HEK293T (cell line): ENCODE data around the gene CDK5R2.
A peak's percentile ranks its signal among the peaks of the same experiment; 100 is the strongest.

Experiments
- CTCF ChIA-PET: fragments of 350-600 bp; formaldehyde crosslinking; extraction: SDS; loops from one replicate; lab custom pipeline; 2021; ENCODE audit warnings: antibody characterized with exemption, inconsistent platforms; lab: Yijun Ruan, JAX
- POLR2A ChIA-PET: fragments of 350-600 bp; formaldehyde crosslinking; extraction: SDS; loops from one replicate; lab custom pipeline; 2020; ENCODE audit warnings: antibody characterized with exemption, inconsistent platforms; lab: Yijun Ruan, JAX
- DNase-seq: peaks from one replicate; pipeline ENCODE4 v3.0.0; 2012; ENCODE audit warnings: mixed read lengths; ENCODE audit errors: extremely low spot score
- ARNT ChIP-seq: fragments of 450-650 bp; IDR thresholded peaks from 2 replicates; pipeline ENCODE4 v1.6.1; 2017; ENCODE audit warnings: mild to moderate bottlenecking
- BHLHE40 ChIP-seq: fragments of 450-650 bp; IDR thresholded peaks from 2 replicates; pipeline ENCODE4 v1.6.1; 2016; ENCODE audit warnings: mild to moderate bottlenecking, moderate library complexity, borderline replicate concordance
- CTBP1 ChIP-seq: fragments of 450-650 bp; IDR thresholded peaks from 2 replicates; pipeline ENCODE4 v1.6.1; 2016; ENCODE audit warnings: borderline replicate concordance
- ELF4 ChIP-seq: fragments of 450-650 bp; IDR thresholded peaks from 2 replicates; pipeline ENCODE4 v1.6.1; 2017; ENCODE audit warnings: antibody characterized with exemption
- FOXA1 ChIP-seq: fragments of 450-650 bp; IDR thresholded peaks from 2 replicates; pipeline ENCODE4 v1.6.1; 2016; ENCODE audit warnings: mild to moderate bottlenecking
- FOXK2 ChIP-seq: fragments of 450-650 bp; IDR thresholded peaks from 2 replicates; pipeline ENCODE4 v1.6.1; 2016; ENCODE audit warnings: mild to moderate bottlenecking
- FOXM1 ChIP-seq: fragments of 450-650 bp; IDR thresholded peaks from 2 replicates; pipeline ENCODE4 v1.6.1; 2017; ENCODE audit warnings: mild to moderate bottlenecking, borderline replicate concordance
- HDGF ChIP-seq: fragments of 450-650 bp; IDR thresholded peaks from 2 replicates; pipeline ENCODE4 v1.6.1; 2017; ENCODE audit warnings: antibody characterized with exemption, borderline replicate concordance
- L3MBTL2 ChIP-seq: fragments of 450-650 bp; conservative IDR thresholded peaks from 2 replicates; pipeline ENCODE4 v1.6.1; 2016; ENCODE audit warnings: mild to moderate bottlenecking
- LEF1 ChIP-seq: fragments of 450-650 bp; IDR thresholded peaks from 2 replicates; pipeline ENCODE4 v1.6.1; 2017; ENCODE audit warnings: mild to moderate bottlenecking, borderline replicate concordance
- NFRKB ChIP-seq: fragments of 450-650 bp; IDR thresholded peaks from 2 replicates; pipeline ENCODE4 v1.6.1; 2016; ENCODE audit warnings: mild to moderate bottlenecking, moderate library complexity
- SP1 ChIP-seq: fragments of 450-650 bp; IDR thresholded peaks from 2 replicates; pipeline ENCODE4 v1.6.1; 2017
- SUZ12 ChIP-seq: fragments of 450-650 bp; IDR thresholded peaks from 2 replicates; pipeline ENCODE4 v1.6.1; 2016; ENCODE audit warnings: mild to moderate bottlenecking
- TARDBP ChIP-seq: fragments of 450-650 bp; IDR thresholded peaks from 2 replicates; pipeline ENCODE4 v1.6.1; 2016
- ZNF384 ChIP-seq: fragments of 450-650 bp; IDR thresholded peaks from 2 replicates; pipeline ENCODE4 v1.6.1; 2016
- TF ChIP-seq, protein P1 (sequence below): fragments of 450-650 bp; IDR thresholded peaks from 2 replicates; pipeline ENCODE4 v1.6.1; 2016

Gene CDK5R2

GRCh38 chr2:218975060-218975777 lies 15.8 kb downstream of the CDK5R2 start:
- DNase-seq = no peak
- CTCF ChIA-PET = interaction anchor here (1.1 kb wide), 1 partner anchor 79 kb away, joined by 5 read pairs; no protein-coding TSS in a partner anchor
- POLR2A ChIA-PET = interaction anchor here (0.9 to 1.1 kb wide), 2 partner anchors 66 to 286 kb away, joined by 3 read pairs; no protein-coding TSS in a partner anchor
- TF ChIP-seq NFRKB (no peak), L3MBTL2 (no peak), CTBP1 (no peak)

DNA sequence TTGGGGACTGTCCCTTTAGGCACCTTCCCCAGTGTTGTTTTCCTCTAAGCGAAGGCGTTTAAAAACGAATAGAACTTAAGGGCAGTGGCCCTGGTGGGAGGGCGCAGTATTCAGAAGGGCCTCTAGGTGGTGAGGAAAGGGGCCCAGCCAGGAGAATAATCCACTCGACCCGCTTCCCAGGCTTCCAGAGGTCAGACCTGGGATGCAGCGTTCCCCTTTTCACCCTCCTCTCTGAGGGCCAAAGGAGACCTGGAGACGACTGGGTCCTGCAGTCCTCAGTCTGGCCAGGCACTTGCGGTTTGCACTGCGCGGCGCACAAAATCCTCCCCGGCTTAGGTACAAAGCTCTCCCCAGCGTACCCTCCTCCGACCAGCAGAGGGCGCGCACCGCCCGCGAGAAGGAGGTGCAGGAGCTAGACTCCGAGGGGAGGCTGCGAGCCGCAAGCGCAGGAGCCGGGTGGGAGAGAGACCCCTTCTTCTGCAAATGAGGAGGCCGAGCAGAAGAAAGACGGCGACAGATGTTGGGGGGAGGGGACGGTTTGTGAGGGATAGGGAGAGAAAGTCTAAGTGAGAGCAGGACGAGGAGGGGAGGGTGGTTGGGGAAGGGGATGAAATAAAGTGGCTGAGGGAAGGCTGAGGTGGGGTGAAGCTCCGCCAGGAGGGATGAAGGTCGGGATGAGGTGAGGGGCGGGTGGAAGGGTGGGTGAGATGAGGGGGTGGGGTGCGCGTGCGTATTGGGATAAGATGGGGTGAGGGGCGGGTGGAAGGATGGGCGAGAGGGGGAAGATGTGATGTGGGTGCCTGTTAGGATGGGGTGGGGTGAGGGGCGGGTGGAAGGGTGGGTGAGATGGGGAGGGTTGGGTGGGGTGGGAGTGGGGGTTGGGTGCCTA lies 20.6 kb downstream of the CDK5R2 start:
- peak; percentile 88 for DNase-seq
- CTCF ChIA-PET = interaction anchor here (0.6 to 3.5 kb wide), 35 partner anchors 9 to 688 kb away, joined by 3 to 21 read pairs (median 4); partner anchors contain the start of genes CDK5R2, TMEM198 and WNT6
- no peak for TF ChIP-seq BHLHE40
- TF ChIP-seq TARDBP = no peak
- TF ChIP-seq ZNF384 = no peak
- no peak for TF ChIP-seq HDGF
- TF ChIP-seq NFRKB = no peak
- no peak for TF ChIP-seq SUZ12
- TF ChIP-seq L3MBTL2 = no peak
- no peak for TF ChIP-seq CTBP1
- TF ChIP-seq, protein P1, sequence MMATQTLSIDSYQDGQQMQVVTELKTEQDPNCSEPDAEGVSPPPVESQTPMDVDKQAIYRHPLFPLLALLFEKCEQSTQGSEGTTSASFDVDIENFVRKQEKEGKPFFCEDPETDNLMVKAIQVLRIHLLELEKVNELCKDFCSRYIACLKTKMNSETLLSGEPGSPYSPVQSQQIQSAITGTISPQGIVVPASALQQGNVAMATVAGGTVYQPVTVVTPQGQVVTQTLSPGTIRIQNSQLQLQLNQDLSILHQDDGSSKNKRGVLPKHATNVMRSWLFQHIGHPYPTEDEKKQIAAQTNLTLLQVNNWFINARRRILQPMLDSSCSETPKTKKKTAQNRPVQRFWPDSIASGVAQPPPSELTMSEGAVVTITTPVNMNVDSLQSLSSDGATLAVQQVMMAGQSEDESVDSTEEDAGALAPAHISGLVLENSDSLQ = no peak
- TF ChIP-seq SP1 = no peak
- no peak for TF ChIP-seq LEF1
- no peak for TF ChIP-seq FOXK2
- TF ChIP-seq FOXA1 = no peak
- POLR2A ChIA-PET = interaction anchor here (0.9 to 1.3 kb wide), 3 partner anchors 9 to 28 kb away, joined by 3 to 5 read pairs (median 3); partner anchors contain the start of gene CDK5R2

- ChIA-PET CTCF (interaction anchor here (0.6 to 3.5 kb wide), 31 partner anchors 8 to 689 kb away, joined by 3 to 21 read pairs (median 4); partner anchors contain the start of genes CDK5R2, TMEM198 and WNT6), POLR2A (interaction anchor here (1.1 to 1.3 kb wide), 2 partner anchors 8 to 27 kb away, joined by 3 read pairs; no protein-coding TSS in a partner anchor)
- DNase-seq = no peak
- no peak for TF ChIP-seq FOXA1
Measured at GRCh38 chr2:218980735-218981389, 21.4 kb downstream of the CDK5R2 start.

GRCh38 chr2:218981390-218981880 lies 22.0 kb downstream of the CDK5R2 start:
- no peak for TF ChIP-seq L3MBTL2
- no peak for TF ChIP-seq ELF4
- TF ChIP-seq CTBP1 = no peak
- no peak for TF ChIP-seq LEF1
- no peak for TF ChIP-seq FOXA1
- no peak for TF ChIP-seq BHLHE40
- TF ChIP-seq NFRKB = no peak
- CTCF ChIA-PET = interaction anchor here (0.8 to 3.5 kb wide), 3 partner anchors 18 to 32 kb away, joined by 3 to 16 read pairs (median 4); no protein-coding TSS in a partner anchor
- POLR2A ChIA-PET = interaction anchor here (1.1 kb wide), 1 partner anchor 26 kb away, joined by 3 read pairs; no protein-coding TSS in a partner anchor
- no peak for DNase-seq

DNA sequence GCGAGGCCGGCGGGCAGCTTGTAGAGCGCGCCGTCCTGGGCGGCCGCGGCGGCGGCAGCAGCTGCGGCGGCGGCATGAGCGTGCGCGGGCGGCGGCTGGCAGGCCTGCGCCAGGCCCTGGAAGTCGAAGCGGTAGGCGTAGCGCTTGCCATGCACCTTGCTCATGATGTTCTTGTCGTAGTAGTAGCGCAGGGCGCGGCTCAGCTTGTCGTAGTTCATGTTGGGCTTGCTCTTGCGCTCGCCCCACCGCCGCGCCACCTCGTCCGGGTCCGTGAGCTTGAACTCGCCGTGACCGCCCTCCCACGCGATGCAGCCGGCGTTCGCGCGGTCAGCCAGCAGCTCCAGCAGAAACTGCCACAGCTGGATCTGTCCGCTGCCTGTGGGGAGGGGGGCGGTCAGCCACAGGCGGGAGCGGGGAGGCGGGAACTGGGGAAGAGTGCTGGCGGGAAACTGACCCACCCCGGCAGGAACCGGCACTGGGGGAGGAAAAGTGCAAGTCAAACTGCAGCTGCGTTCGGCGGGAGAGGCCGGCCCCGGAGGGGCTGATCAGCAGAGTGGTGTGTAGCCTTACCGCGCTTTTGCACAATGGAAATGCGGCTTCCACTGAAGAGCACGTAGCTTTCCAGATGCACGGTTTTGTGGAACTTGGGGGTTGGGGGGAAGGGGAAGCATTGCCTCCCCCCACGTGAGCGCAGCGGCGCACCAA lies 22.6 kb downstream of the CDK5R2 start:
- no peak for DNase-seq
- CTCF ChIA-PET = interaction anchor here (3.5 kb wide), 1 partner anchor 20 kb away, joined by 16 read pairs; no protein-coding TSS in a partner anchor
- POLR2A ChIA-PET = no interaction called here
- TF ChIP-seq, protein P1 = no peak
- TF ChIP-seq SUZ12 (no peak), HDGF (no peak), TARDBP (no peak), CTBP1 (no peak), SP1 (no peak)

GRCh38 chr2:218982586-218983262 lies 23.3 kb downstream of the CDK5R2 start:
- no peak for TF ChIP-seq SUZ12
- no peak for TF ChIP-seq HDGF
- TF ChIP-seq L3MBTL2 = no peak
- no peak for TF ChIP-seq ZNF384
- TF ChIP-seq FOXA1 = no peak
- TF ChIP-seq FOXM1 = no peak
- TF ChIP-seq SP1 = no peak
- TF ChIP-seq FOXK2 = no peak
- TF ChIP-seq BHLHE40 = no peak
- TF ChIP-seq ARNT = no peak
- no peak for TF ChIP-seq CTBP1
- TF ChIP-seq TARDBP = no peak
- TF ChIP-seq NFRKB = no peak
- TF ChIP-seq ELF4 = no peak
- ChIA-PET CTCF (interaction anchor here (1.1 kb wide), 2 partner anchors 20 to 47 kb away, joined by 3 to 5 read pairs; no protein-coding TSS in a partner anchor), POLR2A (no interaction called here)
- no peak for DNase-seq
